Glutamatergic neuron (in vitro differentiated cells): ENCODE measurements around the gene MCHR1. TPM values are rescaled to one million over a fixed set of nuclear protein-coding genes. Genes with fewer than 3 reads are reported as not detected.

ENCODE experiments used
- DNase-seq: peaks from one replicate; pipeline ENCODE4 v3.0.0; 2022
- H3K27ac Mint-ChIP-seq: one replicate; pipeline ENCODE4 v1.8.0; 2020; ENCODE audit warnings: mild to moderate bottlenecking, mixed read lengths, inconsistent platforms; ENCODE audit not compliant: unreplicated experiment
- H3K27me3 Mint-ChIP-seq: one replicate; pipeline ENCODE4 v1.8.0; 2020; ENCODE audit warnings: mild to moderate bottlenecking, moderate library complexity, mixed read lengths, inconsistent platforms; ENCODE audit not compliant: unreplicated experiment
- H3K36me3 Mint-ChIP-seq: one replicate; pipeline ENCODE4 v1.8.0; 2020; ENCODE audit warnings: mild to moderate bottlenecking, mixed read lengths, inconsistent platforms; ENCODE audit not compliant: unreplicated experiment
- H3K4me1 Mint-ChIP-seq: one replicate; pipeline ENCODE4 v1.8.0; 2020; ENCODE audit warnings: mild to moderate bottlenecking, low read depth, mixed read lengths, inconsistent platforms; ENCODE audit not compliant: unreplicated experiment
- H3K4me3 Mint-ChIP-seq: one replicate; pipeline ENCODE4 v1.8.0; 2020; ENCODE audit warnings: mild to moderate bottlenecking, mixed read lengths, inconsistent platforms; ENCODE audit not compliant: unreplicated experiment
- H3K9me3 Mint-ChIP-seq: one replicate; pipeline ENCODE4 v1.8.0; 2020; ENCODE audit warnings: mild to moderate bottlenecking, moderate library complexity, mixed read lengths, inconsistent platforms; ENCODE audit not compliant: unreplicated experiment
- total RNA-seq: library from RNA; stranded (reverse); fragmentation: NEBNext Ultra II Directional; extraction: Animal tissue kit (Norgen Biotek cat#: 25700); gene quantifications from one replicate; pipeline ENCODE4 v1.2.1, GENCODE V29; 2021; ENCODE audit not compliant: unreplicated experiment
- TF ChIP-seq, protein P1 (sequence below): fragments of 200-600 bp; sonication (generic); IDR thresholded peaks from one replicate; pipeline ENCODE4 v1.5.0; 2021; ENCODE audit not compliant: partially characterized antibody, unreplicated experiment

The MCHR1 gene
- total RNA-seq, 1 donor from 2014 or later: 1.7 TPM

DNA sequence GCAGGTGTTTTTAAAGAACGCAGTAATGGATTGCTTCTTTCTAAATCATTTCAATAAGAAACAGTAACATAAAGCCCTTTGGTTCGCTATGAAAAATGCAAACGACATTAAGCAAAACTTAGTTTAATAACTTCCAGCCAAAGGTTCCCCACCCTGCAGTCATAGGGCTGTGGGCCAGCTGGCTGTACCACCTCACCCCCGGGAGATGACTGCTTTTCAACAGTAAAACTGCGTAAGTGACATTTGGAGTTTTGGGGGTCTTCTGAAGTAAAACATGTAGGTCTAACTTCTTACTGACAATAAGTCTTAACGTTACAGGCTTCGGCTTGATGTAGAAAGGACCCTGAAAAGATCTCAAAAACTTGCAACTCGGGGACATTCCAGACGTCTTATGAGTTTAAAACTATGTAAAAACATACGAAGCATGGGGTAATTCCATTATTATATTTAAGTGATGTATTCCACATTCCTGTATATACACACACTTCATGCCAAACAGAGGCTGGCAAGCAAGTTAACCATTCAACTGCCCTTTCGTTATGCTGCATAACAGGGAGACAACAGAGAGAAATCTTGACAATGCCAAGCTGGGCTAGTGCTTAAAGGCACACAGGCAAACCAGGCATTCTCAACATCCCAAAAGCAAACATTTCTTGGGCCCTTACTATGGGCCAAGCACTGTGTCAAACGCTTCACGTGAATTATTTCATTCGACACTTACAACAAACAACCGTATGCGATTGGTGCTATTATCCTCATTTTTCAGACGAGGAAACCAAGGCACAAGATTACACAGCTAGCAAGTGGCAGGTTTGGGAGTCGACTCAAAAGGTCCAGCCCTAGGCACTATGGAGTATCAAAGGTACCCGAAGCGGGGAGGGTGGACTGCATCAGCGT lies 44.0 kb upstream of the MCHR1 start:
- no peak for DNase-seq
- peaks cover 8% of the 10 kb centered on the region for H3K27me3 Mint-ChIP-seq
- H3K27ac Mint-ChIP-seq: peak overlapping the region; percentile 86
- TF ChIP-seq, protein P1, sequence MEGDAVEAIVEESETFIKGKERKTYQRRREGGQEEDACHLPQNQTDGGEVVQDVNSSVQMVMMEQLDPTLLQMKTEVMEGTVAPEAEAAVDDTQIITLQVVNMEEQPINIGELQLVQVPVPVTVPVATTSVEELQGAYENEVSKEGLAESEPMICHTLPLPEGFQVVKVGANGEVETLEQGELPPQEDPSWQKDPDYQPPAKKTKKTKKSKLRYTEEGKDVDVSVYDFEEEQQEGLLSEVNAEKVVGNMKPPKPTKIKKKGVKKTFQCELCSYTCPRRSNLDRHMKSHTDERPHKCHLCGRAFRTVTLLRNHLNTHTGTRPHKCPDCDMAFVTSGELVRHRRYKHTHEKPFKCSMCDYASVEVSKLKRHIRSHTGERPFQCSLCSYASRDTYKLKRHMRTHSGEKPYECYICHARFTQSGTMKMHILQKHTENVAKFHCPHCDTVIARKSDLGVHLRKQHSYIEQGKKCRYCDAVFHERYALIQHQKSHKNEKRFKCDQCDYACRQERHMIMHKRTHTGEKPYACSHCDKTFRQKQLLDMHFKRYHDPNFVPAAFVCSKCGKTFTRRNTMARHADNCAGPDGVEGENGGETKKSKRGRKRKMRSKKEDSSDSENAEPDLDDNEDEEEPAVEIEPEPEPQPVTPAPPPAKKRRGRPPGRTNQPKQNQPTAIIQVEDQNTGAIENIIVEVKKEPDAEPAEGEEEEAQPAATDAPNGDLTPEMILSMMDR: no peak
- H3K36me3 Mint-ChIP-seq: no peaks in the 10 kb centered on the region
- H3K9me3 Mint-ChIP-seq: peaks cover 6% of the 10 kb centered on the region
- peak overlapping the region; percentile 93 for H3K4me3 Mint-ChIP-seq
- peaks cover 18% of the 10 kb centered on the region for H3K4me1 Mint-ChIP-seq

DNA sequence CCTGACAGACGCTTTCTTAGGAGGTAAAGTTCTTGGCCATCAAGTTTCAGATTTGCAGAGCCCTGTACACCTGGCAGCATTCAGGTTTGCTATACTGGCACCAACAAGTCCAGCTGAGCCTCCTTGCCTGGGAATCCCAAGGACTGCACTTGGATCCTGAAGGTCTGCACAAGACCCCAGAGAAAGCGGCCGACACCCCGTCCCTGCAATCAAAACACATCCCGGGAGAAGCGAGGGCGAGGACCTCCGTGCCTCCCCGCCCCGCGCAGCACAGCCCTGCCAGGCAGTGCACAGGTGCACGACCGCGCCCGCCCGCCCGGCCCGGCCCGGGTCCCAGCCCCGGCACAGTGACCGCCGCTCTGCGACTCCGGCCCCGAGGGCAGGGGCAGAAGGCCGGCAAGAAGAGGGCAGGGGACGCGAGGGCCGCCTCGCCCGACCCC lies 43.3 kb upstream of the MCHR1 start:
- Mint-ChIP-seq H3K27ac (peak overlapping the region; percentile 86), H3K4me3 (peak overlapping the region; percentile 93), H3K36me3 (no peaks in the 10 kb centered on the region), H3K4me1 (peaks cover 18% of the 10 kb centered on the region), H3K9me3 (peaks cover 6% of the 10 kb centered on the region), H3K27me3 (peaks cover 8% of the 10 kb centered on the region)
- TF ChIP-seq, protein P1: no peak
- no peak for DNase-seq

DNA sequence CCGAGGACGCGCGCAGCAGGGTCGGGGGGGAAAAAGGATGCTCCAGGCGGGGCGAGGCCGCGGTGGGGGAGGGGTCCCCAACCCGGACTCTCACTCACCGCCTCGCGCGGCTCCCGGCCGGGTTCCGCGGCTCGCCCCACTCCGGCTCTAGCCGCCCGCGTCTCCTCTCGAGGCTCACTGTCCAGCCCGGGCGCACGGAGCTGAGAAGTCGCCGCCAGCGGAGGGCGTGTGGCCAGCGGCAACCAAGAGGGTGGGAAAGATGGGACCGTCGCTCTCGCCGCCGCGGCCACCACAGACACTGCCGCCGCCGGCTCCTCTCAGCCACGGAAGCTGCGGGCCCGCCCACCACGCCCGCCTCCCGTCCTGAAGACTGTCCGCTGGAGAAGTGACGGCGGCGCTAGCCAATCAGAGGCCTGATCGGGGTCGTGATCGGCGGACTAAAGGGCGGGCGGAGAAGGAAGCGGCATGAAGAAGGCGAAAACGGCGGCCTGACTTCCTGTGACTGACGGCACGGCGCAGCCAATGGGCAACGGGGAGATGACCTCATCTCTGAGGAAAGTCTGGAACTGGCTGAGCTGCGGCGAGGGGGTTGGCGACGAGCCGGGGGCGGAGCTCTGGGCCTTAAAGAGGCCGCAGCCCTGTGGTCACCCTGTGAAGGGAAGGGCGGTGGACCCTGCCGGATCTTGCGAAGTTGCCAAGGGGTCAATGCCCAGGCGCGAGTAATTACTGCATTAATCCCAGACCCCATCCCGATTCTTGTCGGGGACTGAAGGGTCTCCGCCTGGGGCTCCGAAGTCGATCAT lies 42.7 kb upstream of the MCHR1 start, which contains the start of gene MRTFA:
TSS of gene MRTFA (minus strand) at position 340 of the 803 bp plus-strand sequence.
- DNase-seq: peak; percentile 100
- peaks cover 18% of the 10 kb centered on the region for H3K4me1 Mint-ChIP-seq
- H3K36me3 Mint-ChIP-seq: no peaks in the 10 kb centered on the region
- peaks cover 7% of the 10 kb centered on the region for H3K9me3 Mint-ChIP-seq
- H3K27ac Mint-ChIP-seq: peak within 1 kb of the TSS; percentile 94
- TF ChIP-seq, protein P1: no peak
- H3K27me3 Mint-ChIP-seq: peaks cover 10% of the 10 kb centered on the region
- peak within 1 kb of the TSS; percentile 95 for H3K4me3 Mint-ChIP-seq

DNA sequence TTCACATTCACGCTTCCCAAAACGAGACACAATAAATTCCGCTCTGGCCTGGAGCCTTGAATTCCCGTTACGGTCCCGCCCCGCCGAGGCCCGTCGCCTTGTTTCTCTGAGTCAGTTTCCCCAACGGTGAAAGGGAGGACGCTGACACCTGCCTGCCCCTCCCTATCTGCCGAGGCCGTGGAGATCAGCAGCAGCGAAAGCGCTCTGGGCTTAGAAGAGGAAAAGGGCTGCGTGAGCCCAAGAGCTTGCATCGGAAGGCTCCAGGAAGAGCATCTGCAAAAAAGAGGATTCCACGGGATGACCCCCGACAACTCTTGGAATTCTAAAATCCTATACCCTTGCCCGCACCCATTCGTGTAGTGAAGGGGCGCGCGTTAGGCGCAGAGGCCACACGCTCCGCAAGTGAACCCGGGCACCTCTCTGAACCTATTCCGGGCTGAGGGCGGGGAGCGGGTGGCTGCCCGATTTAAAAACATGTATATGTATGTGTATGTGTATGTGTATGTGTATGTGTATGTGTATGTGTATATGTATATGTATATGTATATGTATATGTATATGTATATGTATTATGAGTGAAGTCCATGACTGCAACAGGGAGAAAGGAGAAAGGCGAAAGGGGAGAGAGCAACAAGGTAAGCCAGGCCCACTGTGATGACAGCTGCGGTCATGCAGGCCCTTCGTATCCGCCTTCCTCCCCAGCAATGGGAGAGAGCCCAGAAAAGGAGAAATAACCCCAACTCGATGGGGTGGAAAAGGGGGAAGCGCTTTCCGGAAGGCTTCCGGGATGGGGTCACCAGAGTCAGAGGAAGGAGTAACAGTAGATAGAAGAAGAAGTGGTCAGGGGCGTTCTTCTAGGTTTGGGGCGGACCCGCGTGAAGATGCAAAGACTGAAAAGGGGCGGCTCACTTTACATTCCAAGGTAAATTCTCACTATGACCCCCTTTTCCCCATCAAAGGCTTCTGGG lies 41.8 kb upstream of the MCHR1 start:
- no peak for DNase-seq
- Mint-ChIP-seq H3K36me3 (no peaks in the 10 kb centered on the region), H3K27me3 (peaks cover 10% of the 10 kb centered on the region), H3K4me3 (peak overlapping the region; percentile 95), H3K27ac (peak overlapping the region; percentile 94), H3K9me3 (peaks cover 7% of the 10 kb centered on the region), H3K4me1 (peaks cover 14% of the 10 kb centered on the region)
- TF ChIP-seq, protein P1: no peak
